ENCODE data around the gene AP1S3.
"Not testable (repeated sequence)": the region's sequence is repeated elsewhere in the genome, so short reads cannot be mapped to it uniquely, and the experiment has no call there.

AP1S3 gene

DNA sequence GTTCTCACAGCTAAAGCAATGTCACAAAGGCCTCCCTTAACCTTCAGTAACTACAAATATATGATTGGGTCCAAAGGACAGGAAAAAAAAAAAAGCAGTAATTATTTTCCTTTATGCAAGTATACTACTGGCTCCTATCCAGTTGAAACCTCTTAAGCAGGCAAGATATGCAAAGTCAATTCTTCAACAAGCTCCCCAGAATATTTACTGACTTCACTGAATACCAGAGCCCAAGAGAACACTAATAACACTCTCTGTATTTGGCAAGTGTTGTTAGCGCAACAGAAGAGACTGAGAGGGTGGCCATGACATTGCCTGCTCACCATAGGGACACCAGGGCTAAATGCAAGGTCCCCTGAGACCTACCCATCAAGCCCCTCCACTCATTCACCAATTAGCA, 74.5 kb downstream of the AP1S3 start:
- DNase-seq (ENCODE audit: low read depth in 2 of 2, low spot score in 1 of 2) = no peak

DNA sequence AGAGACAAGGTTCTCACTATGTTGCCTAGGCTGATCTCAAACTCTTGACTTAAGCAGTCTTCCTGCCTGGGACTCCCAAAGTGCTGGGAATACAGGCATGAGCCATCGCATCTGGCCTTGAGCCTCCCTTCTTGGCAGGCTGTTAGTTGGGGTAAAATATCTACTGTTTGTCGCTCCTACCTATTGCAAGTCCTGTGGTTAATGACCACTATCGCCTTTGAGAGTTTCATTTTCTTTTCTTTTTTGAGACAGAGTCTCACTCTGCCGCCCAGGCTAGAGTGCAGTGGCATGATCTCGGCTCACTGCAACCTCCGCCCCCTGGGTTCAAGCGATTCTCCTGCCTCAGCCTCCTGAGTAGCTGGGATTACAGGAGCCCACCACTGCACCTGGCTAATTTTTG, 75.6 kb downstream of the AP1S3 start:
- not testable (repeated sequence) for DNase-seq (ENCODE audit: low read depth in 2 of 2, low spot score in 1 of 2)

DNA sequence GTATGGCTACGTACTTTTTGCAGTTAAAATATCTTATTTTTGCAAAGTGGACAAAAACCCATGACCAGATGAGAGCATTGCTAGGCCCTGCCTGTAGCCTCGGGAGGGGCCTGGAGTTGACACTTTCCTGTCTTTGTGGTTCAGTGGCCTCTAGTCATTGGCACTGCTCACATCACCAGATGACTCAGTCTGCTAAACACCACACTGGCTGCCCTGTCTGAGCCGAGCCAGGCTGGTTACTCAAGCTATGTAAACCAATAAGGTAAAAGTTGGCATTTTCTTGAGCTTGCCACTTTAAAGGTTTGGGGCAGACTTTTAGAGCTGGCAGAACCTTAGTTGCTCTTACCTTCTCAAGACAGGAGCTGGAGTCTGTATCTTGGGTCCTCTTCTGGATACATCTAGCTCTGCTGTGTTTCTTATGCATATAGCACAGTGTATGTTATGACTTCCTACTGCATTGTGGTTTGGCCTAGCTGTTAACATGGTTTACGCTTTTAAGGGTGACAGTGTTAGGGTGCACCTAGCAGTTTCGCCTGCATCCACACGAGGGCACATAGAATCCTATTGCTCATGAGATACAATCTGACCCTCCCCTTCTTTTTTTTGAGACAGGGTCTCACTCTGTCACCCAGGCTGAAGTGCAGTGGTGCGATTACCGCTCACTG, 76.4 kb downstream of the AP1S3 start:
- peak; percentile 9 to 25 for DNase-seq (ENCODE audit: low read depth in 2 of 2, low spot score in 1 of 2)

DNA sequence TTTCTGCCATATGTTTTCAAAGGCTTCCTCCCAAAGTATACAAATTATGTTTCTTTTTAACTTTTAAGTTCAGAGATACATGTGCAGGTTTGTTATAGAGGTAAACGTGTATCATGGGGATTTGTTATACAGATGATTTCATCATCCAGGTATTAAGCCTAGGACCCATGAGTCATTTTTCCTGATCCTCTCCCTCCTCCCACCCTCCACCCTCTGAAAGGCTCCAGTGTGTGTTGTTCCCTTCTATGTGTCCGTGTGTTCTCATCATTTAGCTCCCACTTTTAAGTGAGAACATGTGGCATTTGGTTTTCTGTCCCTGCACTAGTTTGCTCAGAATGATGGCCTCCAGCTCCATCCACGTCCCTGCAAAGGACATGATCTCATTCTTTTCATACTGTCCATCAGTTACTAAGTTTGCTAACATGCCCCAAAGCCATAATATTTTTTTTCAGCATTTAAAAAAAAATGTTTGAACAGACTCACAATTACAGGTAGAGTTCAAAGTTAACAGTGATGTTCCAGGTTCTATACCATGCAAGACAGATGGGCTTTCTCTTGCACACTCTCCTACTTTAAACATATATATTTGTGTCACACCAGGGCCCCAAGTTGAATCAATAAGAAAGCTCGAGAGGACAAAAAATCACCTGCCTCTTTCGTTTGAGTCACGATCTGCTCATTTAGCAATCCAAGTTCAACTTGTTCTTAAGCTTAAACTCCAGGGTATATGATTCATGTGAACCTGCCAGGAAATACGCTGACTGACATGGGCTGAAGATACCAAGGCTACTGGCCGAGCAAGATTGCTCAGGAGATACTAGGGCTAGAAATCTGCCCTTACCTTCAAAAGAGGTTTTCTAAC, 77.6 kb downstream of the AP1S3 start:
- no peak for DNase-seq (ENCODE audit: low read depth in 2 of 2, low spot score in 1 of 2)

DNA sequence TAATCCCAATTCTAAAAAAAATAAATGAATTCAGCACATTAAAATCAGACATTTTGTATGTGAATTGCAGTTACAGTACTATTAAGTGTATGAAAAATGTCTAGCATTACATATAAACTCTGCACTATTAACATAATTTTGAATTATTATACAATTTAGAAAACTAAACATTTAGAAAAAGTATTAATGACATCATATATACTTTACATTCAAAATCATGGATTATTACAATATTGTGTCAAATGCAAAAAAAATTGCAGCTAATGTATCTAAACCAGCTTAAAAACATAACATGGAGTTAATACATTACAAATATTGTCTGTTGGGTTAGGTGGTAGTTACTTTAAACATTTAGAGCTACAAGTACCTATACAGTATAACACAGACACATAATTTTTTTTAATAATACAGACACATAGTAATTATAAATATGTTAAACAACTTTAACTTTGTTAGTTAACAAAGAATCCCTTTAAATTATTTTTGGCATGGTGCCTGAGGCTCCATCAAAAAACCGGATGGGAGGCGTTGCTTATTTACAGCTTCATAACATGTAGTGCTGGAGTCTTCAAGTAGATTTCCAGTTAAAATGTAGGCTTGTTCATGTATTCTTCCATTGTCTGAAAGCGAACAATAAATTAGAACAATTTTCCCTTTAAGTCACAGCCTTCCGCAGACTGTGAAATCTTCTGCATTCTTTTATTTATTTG, 79.1 kb downstream of the AP1S3 start:
- no peak for DNase-seq (ENCODE audit: low read depth in 2 of 2, low spot score in 1 of 2)

DNA sequence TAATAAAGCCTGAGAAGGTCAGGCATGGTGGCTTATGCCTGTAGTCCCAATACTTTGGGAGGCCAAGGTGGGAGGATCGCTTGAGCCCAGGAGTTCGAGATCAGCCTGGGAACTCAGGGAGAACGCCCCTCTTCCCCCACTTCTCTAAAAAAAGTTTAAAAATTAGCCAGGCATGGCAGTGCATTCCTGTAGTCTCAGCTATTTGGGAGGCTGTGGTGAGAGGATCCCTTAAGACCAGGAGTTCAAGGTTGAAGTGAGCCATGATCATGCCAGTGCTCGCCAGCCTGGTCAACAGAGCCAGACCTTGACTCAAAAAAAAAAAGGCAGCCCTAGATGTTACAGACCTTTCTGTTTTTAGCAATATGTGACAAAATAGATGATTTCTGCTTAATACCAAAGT, 83.4 kb downstream of the AP1S3 start:
- no peak for DNase-seq (ENCODE audit: low read depth in 2 of 2, low spot score in 1 of 2)

DNA sequence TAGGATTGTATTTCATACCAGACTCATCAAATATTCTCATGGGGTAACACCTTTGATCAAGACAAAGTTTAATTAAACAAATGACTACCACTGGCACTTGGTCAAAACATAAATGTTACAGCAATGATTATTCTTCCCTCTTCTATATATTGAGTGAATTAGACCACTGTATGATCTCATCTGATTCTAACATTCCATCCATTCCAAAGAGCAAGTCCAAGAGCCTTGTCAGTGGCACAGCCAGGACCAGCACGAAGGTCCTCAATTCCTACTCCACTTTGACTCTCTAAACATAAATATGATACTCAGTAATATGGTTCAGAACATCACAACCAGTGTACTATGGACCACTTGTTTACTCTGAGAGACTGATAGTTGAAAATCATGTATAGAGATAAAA, 86.4 kb downstream of the AP1S3 start:
- DNase-seq (ENCODE audit: low read depth in 2 of 2, low spot score in 1 of 2) = no peak

DNA sequence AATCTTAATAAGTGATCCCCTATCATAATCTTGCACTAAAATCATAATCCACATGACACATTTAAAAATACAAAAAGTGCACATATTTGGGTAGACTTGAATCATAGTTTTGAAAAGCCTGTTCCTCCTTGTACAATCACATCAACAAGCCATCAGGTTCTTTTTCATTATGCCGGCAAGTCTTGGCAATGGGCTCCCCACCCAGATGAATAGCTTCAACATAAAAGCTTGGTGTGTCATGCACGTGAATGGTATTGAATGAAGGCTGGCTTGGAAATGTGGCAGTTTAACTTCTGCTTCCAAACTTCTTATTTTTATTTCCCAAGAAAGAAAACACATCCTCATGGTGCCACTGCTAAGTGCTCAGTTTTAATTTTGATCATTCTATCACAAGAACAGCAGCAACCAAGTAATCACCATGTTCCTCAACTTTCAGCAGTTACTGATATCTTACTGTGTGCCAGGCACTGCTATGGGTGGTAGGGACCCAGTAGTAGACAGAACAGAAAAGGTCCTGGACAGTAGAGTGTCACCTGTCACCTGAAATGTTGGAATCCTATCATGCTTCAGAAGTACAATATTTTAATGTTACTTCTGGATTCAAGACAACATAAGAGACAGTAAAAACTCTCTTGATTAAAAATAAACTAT, 89.9 kb downstream of the AP1S3 start:
- no peak for DNase-seq (ENCODE audit: low read depth in 2 of 2, low spot score in 1 of 2)

DNA sequence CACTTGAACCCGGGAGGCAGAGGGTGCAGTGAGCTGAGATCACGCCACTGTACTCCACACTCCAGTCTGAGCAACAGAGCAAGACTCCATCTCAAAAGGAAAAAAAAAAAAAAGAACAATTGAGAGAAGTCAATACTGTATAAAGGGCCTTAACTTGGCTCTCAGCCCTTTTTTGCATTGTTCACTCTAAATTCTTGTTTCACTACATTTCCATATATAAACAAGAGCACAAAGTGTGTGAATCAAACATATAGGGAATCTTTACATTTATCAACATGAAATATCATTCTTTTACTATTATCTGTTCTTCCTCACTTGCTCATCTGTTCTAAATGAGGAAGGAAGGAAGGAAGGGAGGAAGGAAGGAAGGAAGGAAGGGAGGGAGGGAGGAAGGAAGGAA, 90.8 kb downstream of the AP1S3 start:
- DNase-seq (ENCODE audit: low read depth in 2 of 2, low spot score in 1 of 2) = no peak

DNA sequence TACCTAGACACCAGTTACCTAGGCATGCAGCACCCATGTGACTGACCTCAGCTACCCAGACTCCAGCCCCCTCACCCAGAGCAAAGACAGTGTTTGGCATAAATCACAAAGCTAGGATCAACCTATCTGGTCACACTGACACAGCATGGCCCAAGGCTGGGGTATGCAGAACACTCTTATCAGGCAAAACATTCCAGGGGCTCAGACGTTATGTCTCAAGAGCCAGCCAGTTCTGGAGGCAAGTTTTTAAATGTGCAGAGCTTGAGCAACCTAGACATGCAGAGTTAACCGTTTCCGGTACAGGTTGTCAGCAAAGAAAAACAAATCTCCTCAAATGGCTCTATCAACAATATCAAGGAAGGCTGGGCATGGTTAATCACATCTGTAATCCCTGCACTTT, 92.8 kb downstream of the AP1S3 start:
- DNase-seq (ENCODE audit: low read depth in 2 of 2, low spot score in 1 of 2) = no peak

DNA sequence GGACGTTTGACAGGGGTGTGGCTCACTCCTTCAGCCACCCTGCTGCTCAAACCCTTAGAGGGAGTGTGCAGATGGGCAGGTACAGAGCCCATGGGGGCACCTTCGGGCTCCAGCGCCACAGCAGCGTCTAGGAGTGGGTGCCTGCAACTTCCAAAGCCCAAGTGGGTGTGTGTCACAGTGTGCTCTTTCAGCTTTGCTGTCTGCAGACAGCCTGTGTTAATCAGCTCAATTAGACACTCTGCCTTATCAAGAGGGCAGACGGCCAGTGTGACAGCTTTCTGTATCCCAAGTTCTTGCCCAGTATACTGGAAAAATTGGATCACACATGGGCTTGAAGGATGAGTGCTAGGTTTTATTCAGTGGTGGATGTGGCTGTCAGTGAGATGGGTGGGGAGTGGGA, 96.7 kb downstream of the AP1S3 start:
- DNase-seq (ENCODE audit: low read depth in 2 of 2, low spot score in 1 of 2) = no peak

DNA sequence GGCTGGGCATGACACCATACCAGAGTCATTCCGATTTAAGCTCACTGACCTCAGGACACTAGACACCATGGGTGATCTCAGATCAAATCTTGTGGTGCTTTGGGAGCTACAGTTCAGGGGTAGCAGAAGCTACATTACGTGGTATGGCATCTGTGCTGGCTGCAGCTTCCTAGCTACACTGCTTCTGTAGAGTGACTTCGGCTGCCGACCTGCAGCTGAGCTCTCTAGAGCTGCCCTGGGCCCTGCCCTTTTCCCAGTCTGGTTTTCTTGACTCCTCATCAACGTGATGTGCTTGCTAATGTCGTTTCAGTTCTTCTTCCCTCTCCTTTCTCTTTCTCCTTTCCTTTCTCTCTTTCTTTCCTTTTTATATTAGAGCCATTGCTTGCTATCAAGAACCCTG, 100.2 kb downstream of the AP1S3 start:
- no peak for DNase-seq (ENCODE audit: low read depth in 2 of 2, low spot score in 1 of 2)

DNA sequence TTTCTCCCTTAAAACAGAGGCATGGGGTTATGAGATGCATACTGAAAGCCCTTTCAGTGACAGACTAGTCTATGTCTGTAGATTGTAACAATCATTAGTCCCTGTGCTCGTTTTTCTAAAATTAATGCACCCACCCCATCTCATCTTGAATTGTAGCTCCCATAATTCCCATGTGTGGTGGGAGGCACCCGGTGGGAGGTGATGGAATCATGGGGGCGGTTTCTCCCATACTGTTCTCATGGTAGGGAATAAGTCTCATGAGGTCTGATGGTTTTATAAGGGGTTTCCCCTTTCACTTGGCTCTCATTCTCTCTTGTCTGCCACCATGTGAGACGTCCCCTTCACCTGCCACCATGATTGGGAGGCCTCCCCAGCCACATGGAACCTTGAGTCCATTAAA, 100.9 kb downstream of the AP1S3 start:
- DNase-seq (ENCODE audit: low read depth in 2 of 2, low spot score in 1 of 2) = no peak

DNA sequence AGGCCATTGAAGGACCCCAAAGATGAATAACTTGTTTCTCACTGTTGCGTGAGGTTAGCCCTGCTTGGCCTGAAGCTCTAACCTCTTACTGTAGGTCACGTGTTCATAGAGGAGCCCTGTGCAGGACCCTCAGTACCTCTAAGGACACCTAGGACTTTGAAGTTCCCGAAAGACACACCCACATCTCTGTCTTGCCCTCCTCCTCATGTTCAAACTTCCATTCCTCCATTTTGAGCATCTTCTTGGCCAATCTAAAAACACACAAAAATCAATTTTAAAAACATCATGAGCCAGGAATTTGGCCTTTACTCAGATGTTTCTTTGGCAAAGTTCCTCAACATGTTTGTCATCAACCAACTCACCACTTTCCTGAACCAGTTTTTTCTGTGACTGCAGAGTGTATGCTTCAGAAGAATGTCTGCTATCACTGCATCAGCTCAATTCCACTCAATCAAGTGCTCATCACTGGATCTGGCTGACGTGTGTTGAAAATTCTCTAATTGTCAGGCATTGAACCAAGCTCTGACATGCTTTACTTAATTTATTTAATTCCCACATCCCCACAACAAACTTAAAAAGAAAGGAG, 101.6 kb downstream of the AP1S3 start:
- DNase-seq (ENCODE audit: low read depth in 2 of 2, low spot score in 1 of 2) = no peak

DNA sequence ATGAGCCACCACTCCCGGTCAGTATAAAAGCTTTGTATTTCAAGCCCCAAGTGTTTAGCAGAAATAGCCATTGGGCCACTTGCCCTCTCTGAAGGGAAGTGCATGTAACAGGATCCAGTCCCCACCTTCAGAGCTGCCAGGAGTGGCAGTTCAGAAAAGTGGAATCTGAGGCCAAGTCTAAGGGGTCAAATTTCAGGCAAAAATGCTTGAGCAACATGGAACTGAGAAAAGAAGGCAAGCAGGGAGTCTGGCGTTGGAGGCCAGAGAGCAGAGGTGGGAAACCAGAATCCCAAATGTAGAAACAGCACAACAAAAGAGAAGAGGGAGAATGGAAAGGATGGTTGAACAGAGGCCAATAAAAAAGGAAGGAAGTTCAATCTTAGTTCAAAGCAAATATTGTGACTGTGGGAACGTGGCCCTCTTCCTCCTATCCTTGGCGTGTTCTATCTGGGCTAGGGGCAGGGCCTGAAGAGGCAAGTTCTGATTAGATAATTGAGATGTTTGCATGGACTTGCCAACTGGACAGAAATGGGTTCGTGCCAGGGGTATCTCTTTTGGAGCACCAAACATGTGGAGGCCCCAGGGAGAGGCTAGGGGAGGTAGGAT, 102.2 kb downstream of the AP1S3 start:
- DNase-seq (ENCODE audit: low read depth in 2 of 2, low spot score in 1 of 2) = no peak

DNA sequence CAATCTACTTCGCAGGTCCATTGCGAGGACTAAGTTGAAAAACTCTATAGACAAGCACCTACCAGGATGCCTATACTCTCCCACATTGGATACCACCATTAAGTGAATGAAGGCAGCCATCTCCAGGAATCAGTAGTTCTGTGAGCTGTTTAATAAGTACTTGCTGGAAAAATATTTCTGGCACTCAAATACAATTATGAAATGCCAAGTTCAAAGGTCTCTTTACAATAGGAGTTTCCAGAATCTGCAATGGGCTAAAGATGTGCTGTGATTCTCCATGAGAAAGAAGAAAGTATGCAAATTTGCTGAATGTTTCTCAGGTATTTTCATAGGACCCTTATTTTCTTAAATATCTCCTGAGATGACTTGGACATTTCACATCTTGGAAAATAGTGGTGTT, 103.0 kb downstream of the AP1S3 start:
- DNase-seq (ENCODE audit: low read depth in 2 of 2, low spot score in 1 of 2) = no peak

DNA sequence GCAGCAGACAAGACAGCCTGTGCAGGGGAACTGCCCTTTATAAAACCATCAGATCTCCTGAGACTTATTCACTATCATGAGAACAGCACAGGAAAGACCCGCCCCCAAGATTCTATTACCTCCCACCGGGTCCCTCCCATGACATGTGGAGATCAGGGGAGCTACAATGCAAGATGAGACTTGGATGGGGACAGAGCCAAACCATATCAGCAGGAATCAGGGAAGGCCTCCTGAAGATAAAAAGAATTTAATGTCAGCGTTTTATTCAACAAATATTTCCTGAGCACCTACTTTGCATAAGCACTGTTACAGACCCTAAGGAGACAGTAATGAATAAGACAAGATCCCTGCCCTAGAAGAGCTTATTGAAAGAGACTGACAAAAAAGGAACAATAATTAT, 105.0 kb downstream of the AP1S3 start:
- no peak for DNase-seq (ENCODE audit: low read depth in 2 of 2, low spot score in 1 of 2)

DNA sequence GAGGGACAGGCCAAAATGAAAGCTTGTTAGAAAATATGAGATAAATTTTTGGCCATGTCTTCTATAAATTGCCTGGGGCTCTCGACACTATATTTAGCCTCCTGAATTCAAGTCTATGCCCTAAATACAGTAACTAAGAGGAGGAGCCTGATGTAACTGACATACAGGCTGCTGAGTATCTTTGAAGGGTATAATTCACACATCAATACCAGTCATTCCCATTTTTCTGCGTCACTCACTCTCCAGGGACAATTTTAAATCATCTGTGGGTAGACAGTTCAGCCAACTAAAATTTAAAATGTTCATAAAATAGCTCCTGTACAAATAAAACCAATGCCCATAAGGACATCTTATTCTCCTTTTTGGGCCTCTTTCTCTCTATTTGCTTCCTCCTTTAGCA, 105.9 kb downstream of the AP1S3 start:
- DNase-seq (ENCODE audit: low read depth in 2 of 2, low spot score in 1 of 2) = no peak

DNA sequence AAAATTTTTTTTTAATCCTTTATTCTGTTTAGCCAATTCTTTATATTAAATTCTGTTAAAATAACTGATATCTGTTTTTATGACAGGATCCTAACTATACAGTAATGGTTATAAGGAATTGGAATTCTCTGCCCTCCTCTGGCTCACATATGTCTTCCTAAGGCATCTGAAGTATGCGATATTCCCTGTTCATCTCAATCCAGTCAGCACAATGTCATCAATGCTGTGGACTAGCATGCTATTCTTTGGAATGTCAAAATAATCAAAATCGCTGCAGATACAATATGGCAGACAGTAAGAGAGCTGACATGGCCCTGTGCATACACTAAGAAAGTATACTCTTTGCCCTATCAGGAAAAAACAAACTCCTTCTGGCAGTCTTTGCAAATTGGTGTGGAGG, 107.6 kb downstream of the AP1S3 start:
- no peak for DNase-seq (ENCODE audit: low read depth in 2 of 2, low spot score in 1 of 2)

DNA sequence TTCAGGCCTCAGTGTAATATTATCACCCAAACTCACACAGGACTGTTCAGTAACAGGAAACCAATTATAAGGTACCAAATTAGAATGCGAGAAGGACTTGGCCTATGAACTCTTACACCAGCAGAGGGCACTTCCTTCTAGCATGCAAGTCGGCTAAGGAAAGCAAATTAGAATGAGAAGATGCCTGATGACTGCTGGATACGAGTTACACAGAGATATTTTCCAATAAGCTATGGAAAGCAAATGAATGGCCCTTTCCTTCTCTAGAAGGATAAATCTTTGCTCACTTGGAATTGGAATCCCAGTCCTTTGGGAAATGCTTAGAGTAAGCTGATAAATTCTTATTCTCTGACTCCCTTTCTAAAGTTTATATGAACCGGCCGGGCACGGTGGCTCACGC, 109.8 kb downstream of the AP1S3 start:
- DNase-seq (ENCODE audit: low read depth in 2 of 2, low spot score in 1 of 2) = no peak
